ENCODE measurements around the gene THRAP3.
A peak's percentile ranks its signal among the peaks of the same experiment; 100 is the strongest.

THRAP3 gene

GRCh38 chr1:36351227-36351977 is 127.2 kb downstream of the THRAP3 start:
- DNase-seq (ENCODE audit: low read depth, low spot score), result peak; percentile 93

GRCh38 chr1:36352125-36352909 is 128.1 kb downstream of the THRAP3 start:
- DNase-seq (ENCODE audit: low read depth, low spot score), result no peak

GRCh38 chr1:36352910-36353878 is 129.0 kb downstream of the THRAP3 start:
- peak; percentile 83 for DNase-seq (ENCODE audit: low read depth, low spot score)

DNA sequence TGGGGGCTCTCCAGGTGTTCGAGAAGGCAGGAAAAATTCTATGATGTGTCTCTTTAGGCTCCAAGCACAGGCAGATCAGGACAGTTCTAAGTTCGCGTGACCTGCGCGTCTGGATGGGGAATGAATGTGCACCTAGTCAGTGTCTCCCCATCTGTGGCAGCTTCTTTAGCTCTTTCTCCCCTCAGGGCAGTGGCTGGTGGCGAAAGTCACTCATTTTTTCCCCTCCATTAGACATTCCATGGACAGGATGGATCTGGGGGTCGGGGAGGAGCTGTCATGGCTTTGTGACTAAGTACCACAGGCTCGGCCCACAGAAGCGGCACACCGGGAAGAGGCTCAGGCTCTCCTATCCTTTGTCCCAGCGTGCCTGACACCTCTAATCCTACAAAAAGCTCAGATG is 130.2 kb downstream of the THRAP3 start:
- DNase-seq (ENCODE audit: low read depth, low spot score), result no peak
